Measurements from ENCODE around the gene ART1. TPM values are rescaled to one million over a fixed set of nuclear protein-coding genes. Genes with fewer than 3 reads are reported as not detected.

Gene ART1
- total RNA-seq, 1 donor from 2014 or later = not detected

DNA sequence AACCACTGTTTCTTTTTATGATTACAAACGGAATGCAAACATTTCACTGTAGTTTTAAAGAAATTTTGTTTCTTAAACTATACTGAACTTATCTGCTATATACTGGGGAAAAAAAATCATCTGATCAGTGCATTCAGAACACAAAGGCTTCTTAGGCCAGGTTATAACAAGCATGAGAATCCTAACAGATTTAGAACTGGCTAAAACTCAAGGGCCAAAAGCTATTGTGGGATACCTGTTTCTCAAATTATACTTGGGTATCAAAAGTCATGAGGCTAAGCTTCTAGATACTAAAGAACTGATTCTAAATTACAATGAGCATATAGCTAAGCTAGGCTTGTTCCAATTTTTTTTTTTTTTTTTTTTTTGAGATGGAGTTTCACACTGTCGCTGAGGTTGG, 56.0 kb downstream of the ART1 start:
- no peak for TF ChIP-seq CTCF (IDR thresholded peaks at IDR 0.05; ENCODE audit: unreplicated experiment)
- Mint-ChIP-seq H3K4me3 (no peak overlapping the region), H3K4me1 (no peaks in the 10 kb centered on the region), H3K36me3 (peaks cover 41% of the 10 kb centered on the region), H3K27ac (no peak overlapping the region), H3K27me3 (ENCODE audit: low read depth) (no peaks in the 10 kb centered on the region), H3K9me3 (no peaks in the 10 kb centered on the region)
- no peak for DNase-seq (ENCODE audit: low spot score in 2 of 2, unreplicated experiment in 2 of 2)

DNA sequence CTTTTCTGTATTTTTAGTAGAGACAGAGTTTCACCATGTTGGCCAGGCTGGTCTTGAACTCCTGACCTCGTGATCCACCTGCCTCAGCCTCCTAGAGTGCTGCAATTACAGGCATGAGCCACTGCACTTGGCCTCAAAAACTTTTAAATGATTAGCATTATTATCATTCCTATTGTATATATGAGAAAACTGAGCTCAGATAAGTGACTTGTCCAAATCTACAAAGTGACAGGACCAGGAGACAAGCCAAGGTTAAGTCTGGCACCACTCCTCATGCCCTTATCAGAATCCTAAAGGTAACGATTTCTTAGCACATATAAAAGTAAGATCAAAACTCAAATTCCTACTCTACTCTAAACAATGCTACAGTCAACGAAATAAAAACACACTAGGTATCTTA, 58.5 kb downstream of the ART1 start:
- Mint-ChIP-seq H3K27me3 (ENCODE audit: low read depth) (no peaks in the 10 kb centered on the region), H3K4me1 (no peaks in the 10 kb centered on the region), H3K27ac (no peak overlapping the region), H3K9me3 (no peaks in the 10 kb centered on the region), H3K4me3 (no peak overlapping the region), H3K36me3 (peaks cover 52% of the 10 kb centered on the region)
- no peak for DNase-seq (ENCODE audit: low spot score in 2 of 2, unreplicated experiment in 2 of 2)
- TF ChIP-seq CTCF (IDR thresholded peaks at IDR 0.05; ENCODE audit: unreplicated experiment) = no peak

GRCh38 chr11:3707176-3707575, 62.2 kb downstream of the ART1 start:
- TF ChIP-seq CTCF (IDR thresholded peaks at IDR 0.05; ENCODE audit: unreplicated experiment) = no peak
- no peak overlapping the region for H3K27ac Mint-ChIP-seq
- no peaks in the 10 kb centered on the region for H3K9me3 Mint-ChIP-seq
- H3K36me3 Mint-ChIP-seq = peaks cover 41% of the 10 kb centered on the region
- no peak overlapping the region for H3K4me3 Mint-ChIP-seq
- no peak for DNase-seq (ENCODE audit: low spot score in 2 of 2, unreplicated experiment in 2 of 2)
- no peaks in the 10 kb centered on the region for H3K4me1 Mint-ChIP-seq
- no peaks in the 10 kb centered on the region for H3K27me3 Mint-ChIP-seq (ENCODE audit: low read depth)

DNA sequence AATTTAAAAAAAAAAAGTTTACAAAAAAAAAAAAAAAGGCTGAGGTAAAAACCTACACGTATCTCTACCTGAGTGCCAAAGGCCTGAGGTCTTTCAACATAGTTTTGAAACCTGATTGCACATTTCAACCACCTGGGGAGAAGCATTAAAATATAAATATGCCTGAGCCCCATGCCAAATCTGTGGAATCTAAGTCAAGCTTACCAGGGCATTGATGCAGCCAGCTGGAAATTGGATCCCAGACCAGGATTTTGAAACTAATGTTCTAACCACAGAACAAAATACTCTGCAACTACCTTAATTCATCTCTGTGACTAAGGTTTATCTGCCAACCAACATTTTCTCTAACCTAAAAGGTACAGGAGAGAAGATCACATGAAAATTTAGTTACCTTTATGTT, 65.0 kb downstream of the ART1 start:
- Mint-ChIP-seq H3K9me3 (no peaks in the 10 kb centered on the region), H3K4me3 (no peak overlapping the region), H3K27me3 (ENCODE audit: low read depth) (no peaks in the 10 kb centered on the region), H3K36me3 (peaks cover 40% of the 10 kb centered on the region), H3K27ac (no peak overlapping the region), H3K4me1 (no peaks in the 10 kb centered on the region)
- DNase-seq (ENCODE audit: low spot score in 2 of 2, unreplicated experiment in 2 of 2) = no peak
- no peak for TF ChIP-seq CTCF (IDR thresholded peaks at IDR 0.05; ENCODE audit: unreplicated experiment)

DNA sequence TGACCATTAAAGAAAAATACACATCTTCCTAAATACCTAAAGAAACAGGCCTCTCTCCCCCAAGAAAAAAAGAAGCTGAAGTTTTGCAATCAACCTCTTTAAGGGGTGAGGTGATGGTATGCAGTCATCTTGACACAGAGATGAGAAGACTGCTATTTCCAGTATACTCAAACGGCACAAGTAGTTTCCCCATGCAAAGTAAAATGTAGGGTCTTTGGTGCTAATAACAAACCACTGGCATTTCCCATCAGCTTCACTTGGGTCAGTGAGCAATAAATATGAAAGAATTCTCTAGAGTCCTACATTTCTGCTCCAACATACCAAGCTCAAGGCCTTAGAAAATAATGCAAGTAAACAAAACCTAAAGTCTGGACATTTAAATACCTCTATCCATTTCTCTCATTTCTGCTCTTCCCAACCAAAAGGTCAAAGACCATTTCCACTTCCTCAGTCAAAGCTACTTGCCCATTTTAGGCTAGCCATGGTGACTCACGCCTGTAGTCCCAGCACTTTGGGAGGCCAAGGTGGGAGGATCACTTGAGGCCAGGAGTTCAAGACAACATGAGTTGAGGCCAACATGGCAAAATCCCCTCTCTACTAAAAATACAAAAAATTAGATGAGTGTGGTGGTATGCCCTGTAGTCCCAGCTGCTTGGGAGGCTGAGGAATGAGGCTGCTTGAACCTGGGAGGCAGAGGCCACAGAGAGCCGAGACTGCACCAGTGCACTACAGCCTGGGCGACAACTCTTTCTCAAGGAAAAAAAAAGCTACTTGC, 65.7 kb downstream of the ART1 start:
- no peaks in the 10 kb centered on the region for H3K9me3 Mint-ChIP-seq
- TF ChIP-seq CTCF (IDR thresholded peaks at IDR 0.05; ENCODE audit: unreplicated experiment) = no peak

More for the DNA sequence above, 65.7 kb downstream of the ART1 start:
- no peak for DNase-seq (ENCODE audit: low spot score in 2 of 2, unreplicated experiment in 2 of 2)
- Mint-ChIP-seq H3K36me3 (peaks cover 38% of the 10 kb centered on the region), H3K4me1 (no peaks in the 10 kb centered on the region), H3K4me3 (no peak overlapping the region), H3K27ac (no peak overlapping the region), H3K27me3 (ENCODE audit: low read depth) (no peaks in the 10 kb centered on the region)
